Measurements from ENCODE around the gene FAM111B. TPM values are rescaled to one million over a fixed set of nuclear protein-coding genes. Genes with fewer than 3 reads are reported as not detected.

FAM111B gene
- total and polyA plus RNA-seq, 2 of the 8 experiments (the other 6 are each of a cell fraction or from before 2014, with no cell fraction given): 4.8 to 38.1 TPM

DNA sequence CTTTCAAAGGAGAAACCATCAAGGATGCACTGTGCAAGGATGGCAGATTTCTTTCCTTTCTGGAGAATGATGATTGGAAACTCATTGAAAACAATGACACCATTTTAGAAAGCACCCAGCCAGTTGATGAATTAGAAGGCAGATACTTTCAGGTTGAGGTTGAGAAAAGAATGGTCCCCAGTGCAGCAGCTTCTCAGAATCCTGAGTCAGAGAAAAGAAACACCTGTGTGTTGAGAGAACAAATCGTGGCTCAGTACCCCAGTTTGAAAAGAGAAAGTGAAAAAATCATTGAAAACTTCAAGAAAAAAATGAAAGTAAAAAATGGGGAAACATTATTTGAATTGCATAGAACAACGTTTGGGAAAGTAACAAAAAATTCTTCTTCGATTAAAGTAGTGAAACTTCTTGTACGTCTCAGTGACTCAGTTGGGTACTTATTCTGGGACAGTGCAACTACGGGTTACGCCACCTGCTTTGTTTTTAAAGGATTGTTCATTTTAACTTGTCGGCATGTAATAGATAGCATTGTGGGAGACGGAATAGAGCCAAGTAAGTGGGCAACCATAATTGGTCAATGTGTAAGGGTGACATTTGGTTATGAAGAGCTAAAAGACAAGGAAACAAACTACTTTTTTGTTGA lies 45.4 kb downstream of the FAM111B start:
- H3K9me3 ChIP-seq (ENCODE audit: insufficient read depth in 2 of 2, low read depth in 1 of 2, low read length in 1 of 2): no peaks in the 10 kb centered on the region
- FAIRE-seq (no peak), DNase-seq (ENCODE audit: low read depth in 1 of 2, low spot score in 2 of 2) (no peak)
- H3K36me3 ChIP-seq (ENCODE audit: control insufficient read depth in 2 of 4, insufficient read depth in 4 of 4, low read length in 3 of 4): peaks cover 3 to 21% (median 12%) of the 10 kb centered on the region in 4 experiments
- H2BK12ac ChIP-seq (ENCODE audit: low read depth, low read length): no peak overlapping the region
- no peak overlapping the region for H3K4me2 ChIP-seq (ENCODE audit: insufficient read depth in 1 of 2, low read depth in 2 of 2, low read length in 2 of 2)
- no peak overlapping the region for H2BK15ac ChIP-seq (ENCODE audit: low read length)
- no peak overlapping the region for H3K23ac ChIP-seq (ENCODE audit: insufficient read length)
- no peaks in the 10 kb centered on the region for H3K79me2 ChIP-seq (ENCODE audit: control insufficient read depth in 1 of 2, insufficient read depth in 2 of 2, low read length in 2 of 2)
- no peak overlapping the region for H3K4me3 ChIP-seq (ENCODE audit: extremely low read depth in 1 of 4, insufficient read depth in 2 of 4, low read depth in 3 of 4, low read length in 4 of 4)
- no peak overlapping the region for H2BK20ac ChIP-seq (ENCODE audit: low read length)
- TF ChIP-seq RFX5 (IDR thresholded peaks at IDR 0.05; ENCODE audit: borderline replicate concordance, low read depth, low read length) (no peak), RAD21 (IDR thresholded peaks at IDR 0.05 in 1 of 2, conservative IDR thresholded peaks at IDR 0.05 in 1 of 2; ENCODE audit: low read depth in 2 of 2, low read length in 2 of 2) (no peak), HDAC6 (IDR thresholded peaks at IDR 0.05; ENCODE audit: low read depth, low read length) (no peak)
- H3K56ac ChIP-seq (replicated peaks; ENCODE audit: insufficient read length, low read depth, low read length): no peak overlapping the region
- no peak overlapping the region for H4K5ac ChIP-seq (ENCODE audit: insufficient read length, low read depth, low read length)
- no peaks in the 10 kb centered on the region for H3K4me1 ChIP-seq (replicated peaks in 1 of 4; ENCODE audit: control insufficient read depth in 3 of 4, insufficient read depth in 4 of 4, low read length in 3 of 4)
- no peak overlapping the region for H2AK5ac ChIP-seq (ENCODE audit: low read depth, low read length)
- no peaks in the 10 kb centered on the region for H3K27me3 ChIP-seq (replicated peaks in 1 of 4; ENCODE audit: control insufficient read depth in 3 of 4, extremely low read depth in 1 of 4, insufficient read depth in 3 of 4, low read length in 3 of 4)
- no peak overlapping the region for H2BK5ac ChIP-seq (ENCODE audit: low read depth, low read length)
- H3K27ac ChIP-seq (ENCODE audit: low read depth, low read length): no peak overlapping the region
- no peaks in the 10 kb centered on the region for H3K23me2 ChIP-seq (ENCODE audit: low read depth, low read length)
- POLR2A ChIA-PET (ENCODE audit: partially characterized antibody): no interaction called here
- no peaks in the 10 kb centered on the region for H3K79me1 ChIP-seq (ENCODE audit: low read depth, low read length)
- 93% methylated on average over 8 of the region's 8 CpGs; no CpG with 5 or more reads in 1 of the 2 experiments for WGBS, 2 experiments (ENCODE audit: extremely low coverage in 1 of 2, insufficient coverage in 1 of 2, insufficient read length in 1 of 2, insufficient replicate concordance in 2 of 2, low coverage in 1 of 2, low lambda C conversion rate in 2 of 2, missing lambda C conversion rate in 1 of 2)
- peaks cover 0 to 3% of the 10 kb centered on the region in 2 experiments for H4K20me1 ChIP-seq (replicated peaks in 1 of 2; ENCODE audit: control insufficient read depth in 1 of 2, insufficient read depth in 2 of 2, low read length in 2 of 2)
- H2BK120ac ChIP-seq (replicated peaks; ENCODE audit: low read depth, low read length): no peak overlapping the region
- H3K4ac ChIP-seq (replicated peaks; ENCODE audit: insufficient read length, low read depth, low read length): no peak overlapping the region
- no peak overlapping the region for H3K18ac ChIP-seq (ENCODE audit: extremely low read depth, low read length)
- H3K9ac ChIP-seq (replicated peaks in 1 of 4; ENCODE audit: extremely low read depth in 1 of 4, low read depth in 3 of 4, low read length in 3 of 4): no peak overlapping the region
- H4K91ac ChIP-seq (replicated peaks; ENCODE audit: insufficient read length, low read length): no peak overlapping the region
- CTCF ChIA-PET (ENCODE audit: partially characterized antibody): interaction anchor here (1.1 to 1.7 kb wide), 2 partner anchors 17 to 497 kb away, joined by 3 to 6 read pairs; no protein-coding TSS in a partner anchor
- no peak overlapping the region for H2AFZ ChIP-seq (ENCODE audit: low read length)
- H4K8ac ChIP-seq (ENCODE audit: extremely low read depth, insufficient read depth, low read length): no peak overlapping the region
- no peak overlapping the region for H3K14ac ChIP-seq (ENCODE audit: insufficient read length)
